Fibroblast of mammary gland (primary cell): ENCODE data around the gene NXPE3.

Experiments used
- DNase-seq: peaks from one replicate; pipeline ENCODE4 v3.0.0-alpha.2; 2010; ENCODE audit warnings: low read depth
- H3K4me3 ChIP-seq: 2 replicates; pipeline ENCODE4 v1.5.1; 2011; ENCODE audit warnings: low read depth, mild to moderate bottlenecking, low read length, moderate library complexity; ENCODE audit not compliant: control insufficient read depth
- TF ChIP-seq, protein P1 (sequence below): conservative IDR thresholded peaks from 2 replicates; pipeline ENCODE4 v1.5.1; 2011; ENCODE audit warnings: low read depth, low read length, inconsistent platforms; ENCODE audit not compliant: control insufficient read depth, insufficient read depth

The NXPE3 gene

DNA sequence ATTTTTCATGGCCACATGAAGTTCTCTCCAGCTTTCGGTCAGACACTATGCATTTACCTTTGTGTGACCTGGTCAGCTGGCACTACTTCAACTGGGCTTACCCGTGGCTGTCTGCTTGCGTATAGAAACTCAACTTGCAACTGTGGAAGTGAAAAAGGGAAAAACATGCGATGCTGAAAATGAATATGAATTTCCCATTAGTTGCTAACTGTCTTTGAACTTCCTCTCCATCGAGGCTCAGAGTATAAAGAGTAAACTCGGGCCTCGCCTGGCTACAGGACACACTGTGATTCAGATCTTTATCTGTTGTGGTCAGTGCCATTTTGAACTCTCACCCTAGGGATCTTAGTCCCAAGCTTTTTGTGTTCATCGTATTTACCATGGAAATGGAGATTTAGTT lies 97.1 kb downstream of the NXPE3 start:
- DNase-seq, result no peak
- TF ChIP-seq, protein P1, sequence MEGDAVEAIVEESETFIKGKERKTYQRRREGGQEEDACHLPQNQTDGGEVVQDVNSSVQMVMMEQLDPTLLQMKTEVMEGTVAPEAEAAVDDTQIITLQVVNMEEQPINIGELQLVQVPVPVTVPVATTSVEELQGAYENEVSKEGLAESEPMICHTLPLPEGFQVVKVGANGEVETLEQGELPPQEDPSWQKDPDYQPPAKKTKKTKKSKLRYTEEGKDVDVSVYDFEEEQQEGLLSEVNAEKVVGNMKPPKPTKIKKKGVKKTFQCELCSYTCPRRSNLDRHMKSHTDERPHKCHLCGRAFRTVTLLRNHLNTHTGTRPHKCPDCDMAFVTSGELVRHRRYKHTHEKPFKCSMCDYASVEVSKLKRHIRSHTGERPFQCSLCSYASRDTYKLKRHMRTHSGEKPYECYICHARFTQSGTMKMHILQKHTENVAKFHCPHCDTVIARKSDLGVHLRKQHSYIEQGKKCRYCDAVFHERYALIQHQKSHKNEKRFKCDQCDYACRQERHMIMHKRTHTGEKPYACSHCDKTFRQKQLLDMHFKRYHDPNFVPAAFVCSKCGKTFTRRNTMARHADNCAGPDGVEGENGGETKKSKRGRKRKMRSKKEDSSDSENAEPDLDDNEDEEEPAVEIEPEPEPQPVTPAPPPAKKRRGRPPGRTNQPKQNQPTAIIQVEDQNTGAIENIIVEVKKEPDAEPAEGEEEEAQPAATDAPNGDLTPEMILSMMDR, result no peak
- no peak overlapping the region for H3K4me3 ChIP-seq
